BLaER1 (cell line): ENCODE measurements around the gene CPLANE2.

Experiments
- H3K27ac ChIP-seq: shearing (Covaris generic); formaldehyde crosslinking; 2 replicates; pipeline ENCODE4 v1.8.1; 2022
- H3K27me3 ChIP-seq: shearing (Covaris generic); formaldehyde crosslinking; 2 replicates; pipeline ENCODE4 v1.8.1; 2022
- H3K36me3 ChIP-seq: shearing (Covaris generic); formaldehyde crosslinking; 2 replicates; pipeline ENCODE4 v1.8.1; 2022
- H3K4me1 ChIP-seq: shearing (Covaris generic); formaldehyde crosslinking; 2 replicates; pipeline ENCODE4 v1.8.1; 2022
- H3K4me2 ChIP-seq: shearing (Covaris generic); formaldehyde crosslinking; 2 replicates; pipeline ENCODE4 v1.8.1; 2022
- H3K4me3 ChIP-seq: shearing (Covaris generic); formaldehyde crosslinking; 2 replicates; pipeline ENCODE4 v1.8.1; 2022
- H3K9ac ChIP-seq: shearing (Covaris generic); formaldehyde crosslinking; 2 replicates; pipeline ENCODE4 v1.8.1; 2022
- H3K9me3 ChIP-seq: shearing (Covaris generic); formaldehyde crosslinking; 2 replicates; pipeline ENCODE4 v1.8.1; 2022
- H4K20me1 ChIP-seq: shearing (Covaris generic); formaldehyde crosslinking; 2 replicates; pipeline ENCODE4 v1.8.1; 2022
- Cebpa-rat ChIP-seq: shearing (Covaris generic); IDR thresholded peaks from 2 replicates; pipeline ENCODE4 v1.8.1; 2022

CPLANE2 gene, protein sequence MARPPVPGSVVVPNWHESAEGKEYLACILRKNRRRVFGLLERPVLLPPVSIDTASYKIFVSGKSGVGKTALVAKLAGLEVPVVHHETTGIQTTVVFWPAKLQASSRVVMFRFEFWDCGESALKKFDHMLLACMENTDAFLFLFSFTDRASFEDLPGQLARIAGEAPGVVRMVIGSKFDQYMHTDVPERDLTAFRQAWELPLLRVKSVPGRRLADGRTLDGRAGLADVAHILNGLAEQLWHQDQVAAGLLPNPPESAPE

DNA sequence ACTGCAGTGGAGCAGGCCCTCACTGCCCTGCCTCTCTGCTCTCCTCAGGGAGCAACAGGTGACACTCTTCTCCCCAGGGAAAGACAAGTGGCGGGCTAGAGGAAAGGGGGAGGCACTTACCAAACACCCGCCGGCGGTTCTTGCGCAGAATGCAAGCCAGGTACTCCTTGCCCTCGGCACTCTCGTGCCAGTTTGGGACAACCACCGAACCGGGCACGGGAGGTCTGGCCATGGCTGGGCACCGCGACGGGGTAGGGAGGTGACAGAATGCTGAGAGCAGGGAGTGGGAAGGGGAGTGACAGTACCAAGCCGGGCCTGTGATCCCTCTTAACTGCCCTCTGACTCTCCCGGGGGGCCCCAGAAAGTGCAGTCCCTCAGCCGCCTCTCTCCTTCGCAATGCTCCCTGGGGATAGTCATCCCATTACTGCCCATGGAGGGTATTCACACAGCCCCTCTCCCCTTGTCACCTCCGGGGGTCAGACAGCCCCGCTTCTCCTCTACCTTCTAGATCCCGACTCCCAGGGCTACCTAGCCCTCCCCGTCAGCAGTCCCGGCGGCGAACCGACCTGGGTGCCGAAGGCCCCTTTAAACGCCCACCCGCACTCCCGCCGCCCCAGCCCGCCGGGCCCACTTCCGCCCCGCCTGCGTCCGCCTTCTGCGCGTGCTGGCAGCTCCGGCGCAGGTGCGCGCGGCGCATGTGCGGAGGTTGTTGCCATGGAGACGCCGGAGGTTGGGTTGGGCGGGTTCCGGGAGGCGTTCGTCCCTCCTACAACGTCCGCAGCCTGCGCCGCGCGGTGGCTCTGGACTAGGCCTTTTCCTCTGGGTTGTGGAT lies at the start of gene CPLANE2:
Gene CPLANE2 (minus strand): TSS at position 673 of the 832 bp plus-strand sequence. CDS start 441 bp downstream, at position 232.
- Histone ChIP-seq H3K9ac (peak within 1 kb of the TSS; percentile 77), H3K4me1 (peaks cover 20% of the 10 kb centered on the region), H3K4me2 (peak within 1 kb of the TSS; percentile 96), H3K27ac (peak within 1 kb of the TSS; percentile 76), H3K4me3 (peak within 1 kb of the TSS; percentile 77), H3K9me3 (no peaks in the 10 kb centered on the region), H4K20me1 (no peaks in the 10 kb centered on the region), H3K36me3 (peaks cover 8% of the 10 kb centered on the region; the same call in 1 of the 2 replicates), H3K27me3 (no peaks in the 10 kb centered on the region)
- TF ChIP-seq Cebpa-rat: no peak

DNA sequence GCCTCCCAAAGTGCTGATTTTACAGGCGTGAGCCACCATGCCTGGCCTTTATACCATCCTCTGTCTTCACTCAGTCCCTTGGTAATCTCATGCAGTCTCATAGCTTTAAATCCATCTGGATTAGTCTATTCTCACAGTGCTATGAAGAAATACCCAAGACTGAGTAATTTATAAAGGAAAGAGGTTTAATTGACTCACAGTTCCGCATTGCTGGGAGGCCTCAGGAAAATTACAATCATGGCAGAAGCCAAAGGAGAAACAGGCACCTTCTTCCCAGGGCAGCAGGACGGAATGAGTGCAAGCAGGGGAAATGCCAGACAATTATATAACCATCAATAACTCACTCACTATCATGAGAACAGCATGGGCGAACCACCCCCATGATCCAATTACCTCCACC lies 49.1 kb upstream of the CPLANE2 start:
- no peaks in the 10 kb centered on the region for H3K4me1 ChIP-seq
- H3K9me3 ChIP-seq: no peaks in the 10 kb centered on the region
- peaks cover 23% of the 10 kb centered on the region for H4K20me1 ChIP-seq
- no peak for TF ChIP-seq Cebpa-rat
- H3K27ac ChIP-seq: no peak overlapping the region
- H3K4me2 ChIP-seq: no peak overlapping the region
- peaks cover 78% of the 10 kb centered on the region for H3K36me3 ChIP-seq
- H3K4me3 ChIP-seq: no peak overlapping the region
- H3K9ac ChIP-seq: no peak overlapping the region
- H3K27me3 ChIP-seq: no peaks in the 10 kb centered on the region

DNA sequence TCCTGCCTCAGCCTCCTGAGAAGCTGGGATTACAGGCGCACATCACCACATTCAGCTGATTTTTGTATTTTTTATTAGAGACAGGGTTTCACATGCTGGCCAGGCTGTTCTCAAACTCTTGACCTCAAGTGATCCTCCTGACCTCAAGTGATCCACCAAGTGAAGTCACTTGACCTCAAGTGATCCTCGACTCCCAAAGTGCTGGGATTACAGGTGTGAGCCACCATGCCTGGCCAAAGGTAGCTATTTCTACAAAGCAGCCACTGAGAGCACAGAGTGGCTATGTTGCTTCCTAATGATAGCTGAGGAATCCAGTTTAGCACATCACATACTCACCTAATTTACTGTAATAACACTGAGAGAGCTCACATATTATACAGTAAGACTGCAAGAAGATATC lies 44.8 kb upstream of the CPLANE2 start:
- H3K4me3 ChIP-seq: no peak overlapping the region
- peaks cover 40% of the 10 kb centered on the region for H4K20me1 ChIP-seq
- no peak for TF ChIP-seq Cebpa-rat
- H3K9ac ChIP-seq: no peak overlapping the region
- H3K27ac ChIP-seq: no peak overlapping the region
- no peaks in the 10 kb centered on the region for H3K9me3 ChIP-seq
- H3K27me3 ChIP-seq: no peaks in the 10 kb centered on the region
- no peak overlapping the region for H3K4me2 ChIP-seq
- H3K4me1 ChIP-seq: no peaks in the 10 kb centered on the region
- peaks cover 71% of the 10 kb centered on the region for H3K36me3 ChIP-seq

DNA sequence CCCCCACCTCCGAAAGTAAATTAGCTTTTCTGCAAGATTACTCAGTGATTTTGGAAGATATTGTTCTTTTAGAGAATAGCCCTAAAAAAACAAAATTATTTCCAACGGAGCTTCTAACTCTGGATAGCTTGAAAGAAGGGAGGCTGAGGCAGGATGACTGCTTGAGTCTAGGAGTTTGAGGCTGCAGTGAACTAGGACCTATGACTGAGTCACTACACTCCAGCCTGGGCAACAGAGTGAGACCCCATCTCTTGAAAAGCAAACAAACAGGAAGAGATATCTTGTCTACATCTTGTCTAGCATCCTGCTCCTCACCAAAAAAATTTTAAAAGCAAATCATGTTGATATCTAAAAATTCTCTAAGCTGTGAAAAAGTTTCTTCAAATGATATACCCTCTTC lies 42.2 kb upstream of the CPLANE2 start:
- H4K20me1 ChIP-seq: peaks cover 46% of the 10 kb centered on the region
- no peak for TF ChIP-seq Cebpa-rat

DNA sequence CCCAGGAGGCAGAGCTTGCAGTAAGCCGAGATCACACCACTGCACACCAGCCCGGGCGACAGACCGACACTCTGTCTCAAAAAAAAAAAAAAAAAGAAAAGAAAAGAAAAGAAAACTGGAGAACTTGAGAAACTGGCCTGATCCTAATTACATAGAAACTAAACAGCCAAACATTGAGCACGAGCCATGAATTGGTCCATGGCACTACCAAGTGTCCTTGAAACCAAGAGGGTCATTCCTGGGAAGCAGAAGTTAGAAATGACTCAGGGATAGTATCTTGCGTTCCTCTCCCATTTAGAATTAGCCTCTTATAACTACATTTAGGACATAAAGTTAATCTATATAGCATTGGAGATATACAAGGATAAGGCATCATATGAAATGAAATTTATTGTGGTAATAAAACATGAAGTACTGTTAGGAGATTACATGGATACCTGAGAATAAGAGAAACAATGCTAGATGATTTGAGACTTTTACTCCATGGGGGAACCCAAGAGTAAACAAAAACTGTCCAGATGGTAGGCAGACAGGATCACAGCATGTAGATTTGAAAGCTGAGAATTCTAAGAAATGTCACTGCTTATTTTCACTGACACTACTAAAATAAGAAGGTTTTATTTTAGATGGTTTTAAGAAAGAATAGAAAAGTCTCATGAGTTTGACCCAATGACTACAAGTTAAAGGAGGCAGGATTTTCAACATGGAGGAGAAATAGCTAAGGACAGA lies 39.5 kb upstream of the CPLANE2 start:
- no peaks in the 10 kb centered on the region for H3K4me1 ChIP-seq
- H4K20me1 ChIP-seq: peaks cover 46% of the 10 kb centered on the region
- H3K4me3 ChIP-seq: no peak overlapping the region
- no peak overlapping the region for H3K4me2 ChIP-seq
- no peak for TF ChIP-seq Cebpa-rat
- H3K9ac ChIP-seq: no peak overlapping the region
- peaks cover 85% of the 10 kb centered on the region for H3K36me3 ChIP-seq
- H3K27me3 ChIP-seq: no peaks in the 10 kb centered on the region
- H3K9me3 ChIP-seq: no peaks in the 10 kb centered on the region
- no peak overlapping the region for H3K27ac ChIP-seq

More for the DNA sequence above, 42.2 kb upstream of the CPLANE2 start:
- Histone ChIP-seq H3K27me3 (no peaks in the 10 kb centered on the region), H3K4me2 (no peak overlapping the region), H3K27ac (no peak overlapping the region), H3K4me3 (no peak overlapping the region), H3K9ac (no peak overlapping the region), H3K4me1 (no peaks in the 10 kb centered on the region), H3K36me3 (peaks cover 66% of the 10 kb centered on the region), H3K9me3 (no peaks in the 10 kb centered on the region)

DNA sequence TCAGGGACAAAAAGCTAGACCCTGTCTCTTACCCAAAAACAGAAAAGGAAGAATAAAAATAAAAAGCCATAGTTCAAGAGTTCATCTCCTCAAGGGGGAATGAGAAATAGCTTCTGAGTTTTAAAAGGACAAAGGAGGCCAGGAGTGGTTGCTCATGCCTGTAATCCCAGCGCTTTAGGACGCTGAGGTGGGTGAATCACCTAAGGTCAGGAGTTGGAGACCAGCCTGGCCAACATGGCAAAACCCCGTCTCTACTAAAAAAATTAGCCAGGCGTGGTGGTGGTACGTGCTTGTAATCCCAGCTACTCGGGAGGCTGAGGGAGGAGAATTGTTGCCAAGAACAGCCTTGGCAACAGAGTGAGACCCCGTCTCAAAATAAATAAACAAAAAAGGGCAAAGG lies 38.6 kb upstream of the CPLANE2 start:
- no peaks in the 10 kb centered on the region for H3K9me3 ChIP-seq
- H3K4me2 ChIP-seq: no peak overlapping the region
- H4K20me1 ChIP-seq: peaks cover 46% of the 10 kb centered on the region
- H3K4me1 ChIP-seq: no peaks in the 10 kb centered on the region
- H3K36me3 ChIP-seq: peaks cover 84% of the 10 kb centered on the region
- no peak for TF ChIP-seq Cebpa-rat
- no peak overlapping the region for H3K27ac ChIP-seq
- H3K27me3 ChIP-seq: no peaks in the 10 kb centered on the region
- H3K9ac ChIP-seq: no peak overlapping the region
- no peak overlapping the region for H3K4me3 ChIP-seq

DNA sequence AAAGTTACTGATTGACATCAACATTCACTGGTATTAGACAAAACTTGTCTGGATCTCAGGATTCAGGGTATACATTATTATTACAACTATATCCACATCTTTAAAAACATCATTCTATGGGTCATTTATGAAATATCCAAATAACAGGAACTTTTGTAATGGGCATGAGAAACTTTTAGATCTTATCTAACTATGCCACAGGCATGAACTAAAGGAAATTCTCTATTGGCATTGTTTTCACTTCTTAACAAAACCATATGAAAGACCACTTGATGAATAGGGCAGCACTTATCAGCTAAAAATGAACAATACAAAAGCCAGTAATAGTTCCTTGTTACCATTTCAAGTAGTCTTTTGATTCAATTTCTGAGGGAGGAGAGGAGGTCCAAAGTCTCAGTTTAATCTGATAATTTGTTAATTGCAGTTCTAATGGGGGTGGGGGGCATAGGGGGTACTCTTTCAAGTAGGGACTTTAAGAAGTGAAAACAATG lies 30.8 kb upstream of the CPLANE2 start:
- H3K27me3 ChIP-seq: no peaks in the 10 kb centered on the region
- H4K20me1 ChIP-seq: peaks cover 67% of the 10 kb centered on the region
- no peak overlapping the region for H3K9ac ChIP-seq
- no peak overlapping the region for H3K4me2 ChIP-seq
- no peak for TF ChIP-seq Cebpa-rat
- no peak overlapping the region for H3K27ac ChIP-seq
- H3K4me1 ChIP-seq: no peaks in the 10 kb centered on the region
- peaks cover 51% of the 10 kb centered on the region for H3K36me3 ChIP-seq
- H3K9me3 ChIP-seq: no peaks in the 10 kb centered on the region
- H3K4me3 ChIP-seq: no peak overlapping the region

DNA sequence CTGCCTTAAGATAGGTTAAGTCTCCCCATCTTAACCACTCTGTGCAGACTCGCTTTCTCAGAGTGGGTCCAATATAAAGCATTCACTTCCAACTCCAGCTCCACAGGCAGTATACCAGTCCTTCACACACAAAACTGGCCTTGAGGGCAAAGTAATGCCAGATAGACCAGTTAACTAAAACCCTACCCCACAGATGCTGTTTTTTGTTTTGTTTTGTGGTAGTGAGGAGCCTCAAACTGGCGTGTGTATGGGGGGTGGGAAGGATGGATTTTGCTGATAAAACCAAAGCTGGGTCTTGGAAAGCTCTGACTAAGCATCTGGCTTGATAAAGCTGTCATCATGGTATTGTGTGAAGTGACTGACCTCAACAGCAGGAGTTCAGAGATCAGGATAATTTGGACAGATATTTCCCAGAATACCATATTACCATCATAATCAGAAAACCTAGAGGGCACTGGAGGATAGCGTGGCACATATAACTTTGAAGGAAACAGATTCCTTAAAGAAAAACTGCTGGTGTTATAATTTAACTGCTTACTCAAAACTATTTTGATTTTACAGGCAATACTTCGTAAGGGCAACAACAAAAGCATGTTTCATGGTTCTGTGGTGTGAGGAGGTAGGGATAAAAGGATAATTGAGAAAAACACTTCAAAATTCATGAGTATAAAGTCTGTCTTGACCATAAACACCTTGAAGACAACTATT lies 29.6 kb upstream of the CPLANE2 start:
- Histone ChIP-seq H3K4me1 (no peaks in the 10 kb centered on the region), H4K20me1 (peaks cover 74% of the 10 kb centered on the region), H3K4me3 (no peak overlapping the region), H3K9me3 (no peaks in the 10 kb centered on the region), H3K27me3 (no peaks in the 10 kb centered on the region), H3K27ac (no peak overlapping the region), H3K4me2 (no peak overlapping the region), H3K36me3 (peaks cover 45% of the 10 kb centered on the region), H3K9ac (0 out of 2 replicates have a peak overlapping the region, but pooled peaks have one; percentile 19)
- TF ChIP-seq Cebpa-rat: no peak

DNA sequence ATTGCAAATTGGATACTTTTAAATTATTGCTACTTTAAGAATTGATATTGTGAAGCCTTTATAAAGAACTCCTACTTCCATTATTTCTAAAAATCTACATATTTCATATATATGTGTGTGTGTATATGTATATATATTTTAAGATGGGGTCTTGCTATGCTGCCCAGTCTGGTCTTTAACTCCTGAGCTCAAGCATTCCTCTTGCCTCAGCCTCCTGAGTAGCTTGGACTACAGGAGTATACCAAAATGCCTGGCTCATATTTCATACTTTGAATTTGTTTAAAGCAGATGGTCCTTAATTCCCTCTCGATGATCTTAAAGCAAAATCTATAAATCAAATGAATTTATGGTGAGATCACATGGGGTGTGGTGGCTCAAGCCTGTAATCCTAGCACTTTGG lies 25.1 kb upstream of the CPLANE2 start:
- Histone ChIP-seq H3K36me3 (peaks cover 36% of the 10 kb centered on the region; the same call in 1 of the 2 replicates), H3K4me1 (peaks cover 12% of the 10 kb centered on the region; the same call in 1 of the 2 replicates), H3K27me3 (no peaks in the 10 kb centered on the region), H3K27ac (no peak overlapping the region), H3K4me2 (no peak overlapping the region), H3K4me3 (no peak overlapping the region), H4K20me1 (peaks cover 86% of the 10 kb centered on the region), H3K9me3 (no peaks in the 10 kb centered on the region), H3K9ac (no peak overlapping the region)
- TF ChIP-seq Cebpa-rat: no peak
